Measurements from ENCODE around the gene SETSIP. TPM values are rescaled to one million over a fixed set of nuclear protein-coding genes. Genes with fewer than 3 reads are reported as not detected.

Gene SETSIP, protein sequence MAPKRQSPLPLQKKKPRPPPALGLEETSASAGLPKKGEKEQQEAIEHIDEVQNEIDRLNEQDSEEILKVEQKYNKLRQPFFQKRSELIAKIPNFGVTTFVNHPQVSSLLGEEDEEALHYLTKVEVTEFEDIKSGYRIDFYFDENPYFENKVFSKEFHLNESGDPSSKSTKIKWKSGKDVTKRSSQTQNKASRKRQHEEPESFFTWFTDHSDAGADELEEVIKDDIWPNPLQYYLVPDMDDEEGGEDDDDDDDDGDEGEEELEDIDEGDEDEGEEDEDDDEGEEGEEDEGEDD
- 0.52 TPM for total RNA-seq

DNA sequence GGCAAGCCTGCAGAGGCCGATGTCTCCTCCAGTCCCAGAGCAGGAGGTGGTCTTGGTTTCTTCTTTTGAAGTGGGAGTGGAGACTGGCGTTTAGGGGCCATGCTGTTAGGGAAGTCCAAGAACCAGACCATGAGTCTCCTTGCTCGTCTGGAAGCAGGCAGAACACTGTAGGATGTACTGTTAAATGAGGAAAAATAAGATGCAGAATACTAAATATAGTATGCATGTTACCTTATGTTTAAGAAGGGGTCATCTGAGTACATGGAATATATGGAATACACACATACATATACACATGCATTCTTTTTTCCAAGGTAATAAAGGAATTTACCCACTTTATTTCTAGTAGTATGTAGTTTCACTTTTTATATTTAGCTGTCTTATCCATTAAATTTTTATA lies at the start of gene SETSIP:
Gene SETSIP, minus strand, starts transcription at position 101 of the 400 bp plus-strand sequence. Its CDS starts 0 bp downstream, at position 101.
- H3K9me3 ChIP-seq (ENCODE audit: low read depth, low read length) = no peaks in the 10 kb centered on the region

DNA sequence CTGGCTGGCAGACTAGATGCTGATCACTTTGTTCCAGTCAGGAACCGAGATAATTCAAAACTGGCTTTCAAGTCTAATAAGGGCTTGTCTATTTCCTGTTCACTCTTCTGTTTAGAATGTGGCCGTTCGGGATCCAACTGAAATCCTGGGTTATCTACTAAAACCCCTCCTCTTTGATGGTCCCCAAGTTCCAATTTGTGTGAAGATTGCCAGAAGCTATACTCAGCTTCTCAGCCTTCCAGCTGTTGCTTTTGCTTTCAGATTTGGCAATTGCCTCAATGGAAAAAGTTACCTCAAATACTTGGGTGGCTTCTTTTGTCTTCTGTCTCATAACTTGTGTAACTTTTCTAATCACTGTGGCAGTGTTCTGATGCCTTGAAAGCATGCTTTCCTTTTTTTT lies 48.7 kb upstream of the SETSIP start:
- Histone ChIP-seq H3K4me1 (ENCODE audit: insufficient read depth, low read length) (no peaks in the 10 kb centered on the region), H3K27me3 (ENCODE audit: insufficient read depth, low read length) (no peaks in the 10 kb centered on the region), H3K9me3 (ENCODE audit: low read depth, low read length) (no peaks in the 10 kb centered on the region), H3K4me3 (ENCODE audit: low read length) (no peak overlapping the region)

More for the DNA sequence above, at the start of gene SETSIP:
- Histone ChIP-seq H3K4me3 (ENCODE audit: low read length) (no peak within 1 kb of the TSS), H3K27me3 (ENCODE audit: insufficient read depth, low read length) (no peaks in the 10 kb centered on the region), H3K4me1 (ENCODE audit: insufficient read depth, low read length) (peaks cover 6% of the 10 kb centered on the region)

DNA sequence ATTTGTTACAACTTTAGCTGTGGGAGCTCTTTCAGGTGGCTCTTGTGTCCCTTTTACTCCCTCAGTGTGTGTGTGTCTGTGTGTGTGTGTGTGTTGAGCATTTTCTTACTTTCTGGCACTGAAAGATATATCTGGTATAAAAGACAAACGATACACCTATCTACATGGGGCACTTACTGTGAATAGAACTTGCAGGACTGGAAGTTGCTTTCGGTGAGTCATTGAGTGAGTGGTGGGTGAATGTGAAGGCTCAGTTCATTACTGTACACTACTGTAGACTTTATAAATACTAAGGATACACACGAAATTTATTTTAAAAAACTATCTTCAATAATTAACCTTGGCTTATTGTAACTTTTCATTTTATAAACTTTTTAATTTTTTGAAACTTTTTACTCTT lies 43.6 kb upstream of the SETSIP start:
- Histone ChIP-seq H3K27me3 (ENCODE audit: insufficient read depth, low read length) (no peaks in the 10 kb centered on the region), H3K4me1 (ENCODE audit: insufficient read depth, low read length) (no peaks in the 10 kb centered on the region), H3K9me3 (ENCODE audit: low read depth, low read length) (no peaks in the 10 kb centered on the region), H3K4me3 (ENCODE audit: low read length) (no peak overlapping the region)

- H3K4me3 ChIP-seq (ENCODE audit: low read length) = no peak overlapping the region
- H3K27me3 ChIP-seq (ENCODE audit: insufficient read depth, low read length) = no peaks in the 10 kb centered on the region
- H3K4me1 ChIP-seq (ENCODE audit: insufficient read depth, low read length) = no peaks in the 10 kb centered on the region
- no peaks in the 10 kb centered on the region for H3K9me3 ChIP-seq (ENCODE audit: low read depth, low read length)
Measured at GRCh38 chr1:92117526-92117925, 42.3 kb upstream of the SETSIP start.

DNA sequence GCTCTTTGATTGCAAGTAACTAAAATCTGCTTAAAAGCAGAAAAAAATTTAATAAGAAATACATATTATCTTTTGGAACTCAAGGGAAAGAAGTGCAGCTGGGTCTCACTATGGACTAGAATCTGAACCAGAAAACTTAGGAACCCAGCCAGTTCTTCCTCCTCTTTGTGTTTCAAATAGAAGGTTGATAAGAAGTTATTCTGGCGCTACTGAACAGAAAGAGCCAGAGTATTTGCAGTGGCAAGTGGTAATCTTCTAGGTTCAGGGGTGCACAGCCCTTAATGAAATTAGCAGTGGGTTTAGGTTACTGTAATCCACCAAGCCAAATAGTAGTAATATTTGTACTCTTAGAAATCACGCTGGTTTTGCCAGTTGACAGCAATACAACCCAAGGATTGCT lies 33.4 kb upstream of the SETSIP start:
- H3K4me1 ChIP-seq (ENCODE audit: insufficient read depth, low read length) = no peaks in the 10 kb centered on the region
- no peaks in the 10 kb centered on the region for H3K9me3 ChIP-seq (ENCODE audit: low read depth, low read length)
- no peaks in the 10 kb centered on the region for H3K27me3 ChIP-seq (ENCODE audit: insufficient read depth, low read length)
- H3K4me3 ChIP-seq (ENCODE audit: low read length) = no peak overlapping the region

GRCh38 chr1:92105546-92106081 lies 30.4 kb upstream of the SETSIP start:
- H3K27me3 ChIP-seq (ENCODE audit: insufficient read depth, low read length) = no peaks in the 10 kb centered on the region
- H3K9me3 ChIP-seq (ENCODE audit: low read depth, low read length) = no peaks in the 10 kb centered on the region
- no peak overlapping the region for H3K4me3 ChIP-seq (ENCODE audit: low read length)
- H3K4me1 ChIP-seq (ENCODE audit: insufficient read depth, low read length) = no peaks in the 10 kb centered on the region

DNA sequence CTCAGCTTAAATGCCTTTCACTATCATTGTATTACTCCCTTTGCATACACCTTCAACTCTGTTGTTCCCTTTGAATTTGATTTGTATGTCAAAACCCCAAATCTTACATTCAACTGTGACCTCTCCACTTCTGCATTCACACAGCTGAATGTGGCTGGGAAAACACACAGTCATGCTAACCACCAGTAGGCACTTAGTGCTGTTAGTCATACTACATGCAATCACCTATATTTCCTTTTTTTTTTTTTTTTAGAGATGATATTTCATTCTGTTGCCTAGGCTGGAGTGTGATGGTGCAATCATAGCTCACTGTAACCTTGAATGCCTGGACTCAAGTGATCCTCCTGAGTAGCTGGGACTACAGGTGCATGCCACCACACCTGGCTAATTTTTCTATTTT lies 21.1 kb upstream of the SETSIP start:
- Histone ChIP-seq H3K4me3 (ENCODE audit: low read length) (no peak overlapping the region), H3K4me1 (ENCODE audit: insufficient read depth, low read length) (peaks cover 21% of the 10 kb centered on the region), H3K9me3 (ENCODE audit: low read depth, low read length) (no peaks in the 10 kb centered on the region), H3K27me3 (ENCODE audit: insufficient read depth, low read length) (no peaks in the 10 kb centered on the region)

DNA sequence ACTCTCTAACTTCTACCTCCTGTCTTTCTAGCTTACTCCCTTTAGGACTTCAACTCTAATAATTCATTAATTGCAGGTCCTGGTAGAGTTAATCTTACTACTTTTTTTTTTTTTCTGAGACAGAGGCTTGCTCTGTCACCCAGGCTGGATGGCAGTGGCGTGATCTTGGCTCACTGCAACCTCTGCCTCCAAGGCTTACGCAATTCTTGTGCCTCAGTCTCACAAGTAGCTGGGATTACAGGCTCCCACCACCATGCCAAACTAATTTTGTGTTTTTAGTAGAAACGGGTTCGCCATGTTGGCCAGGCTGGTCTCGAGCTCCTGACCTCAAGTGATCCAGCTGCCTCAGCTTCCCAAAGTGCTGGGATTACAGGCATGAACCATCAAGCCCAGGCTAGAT lies 20.7 kb upstream of the SETSIP start:
- Histone ChIP-seq H3K9me3 (ENCODE audit: low read depth, low read length) (no peaks in the 10 kb centered on the region), H3K27me3 (ENCODE audit: insufficient read depth, low read length) (no peaks in the 10 kb centered on the region), H3K4me1 (ENCODE audit: insufficient read depth, low read length) (peaks cover 21% of the 10 kb centered on the region), H3K4me3 (ENCODE audit: low read length) (no peak overlapping the region)

DNA sequence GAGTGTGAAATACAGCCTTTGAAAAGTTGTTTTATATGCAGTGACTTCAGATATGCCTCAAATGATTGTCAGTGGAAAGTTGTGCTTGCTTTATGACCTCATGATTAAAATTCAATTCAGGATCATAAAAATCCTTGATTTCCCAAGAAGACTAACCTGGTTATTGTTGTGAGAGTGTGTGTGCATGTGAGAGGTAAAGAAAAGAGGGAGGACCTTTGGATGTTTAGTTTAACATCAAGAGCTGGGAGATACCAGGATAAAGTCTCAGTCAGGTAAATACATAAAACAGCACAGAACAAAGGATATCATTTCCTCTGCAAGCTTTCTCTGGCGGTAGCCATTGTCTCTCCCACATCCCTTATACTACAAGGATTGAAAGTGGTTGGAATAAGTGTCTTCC lies 19.4 kb upstream of the SETSIP start:
- H3K4me1 ChIP-seq (ENCODE audit: insufficient read depth, low read length) = peaks cover 21% of the 10 kb centered on the region
- H3K4me3 ChIP-seq (ENCODE audit: low read length) = no peak overlapping the region

DNA sequence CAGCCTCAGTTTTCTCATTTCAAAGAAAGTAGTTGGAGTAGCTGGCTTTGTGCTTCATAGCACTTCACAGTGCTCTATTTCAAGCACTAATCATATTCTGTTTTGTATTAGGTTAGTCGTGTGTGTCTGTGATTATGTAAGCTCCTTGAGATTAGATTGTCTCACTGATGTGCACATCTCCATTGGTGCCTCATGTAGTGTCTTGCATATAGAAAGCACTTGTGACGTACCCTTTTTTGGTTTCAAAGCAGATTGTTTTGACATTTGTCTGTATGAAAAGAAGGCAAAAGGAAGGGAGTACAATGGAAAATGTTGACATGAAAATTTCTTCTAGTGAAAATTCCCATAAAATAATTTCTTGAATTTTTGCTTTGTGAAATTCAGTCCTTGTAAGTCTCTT lies 18.9 kb upstream of the SETSIP start:
- no peaks in the 10 kb centered on the region for H3K9me3 ChIP-seq (ENCODE audit: low read depth, low read length)
- H3K27me3 ChIP-seq (ENCODE audit: insufficient read depth, low read length) = no peaks in the 10 kb centered on the region
- H3K4me3 ChIP-seq (ENCODE audit: low read length) = no peak overlapping the region
- H3K4me1 ChIP-seq (ENCODE audit: insufficient read depth, low read length) = peaks cover 21% of the 10 kb centered on the region

More for the DNA sequence above, 19.4 kb upstream of the SETSIP start:
- H3K27me3 ChIP-seq (ENCODE audit: insufficient read depth, low read length) = no peaks in the 10 kb centered on the region
- H3K9me3 ChIP-seq (ENCODE audit: low read depth, low read length) = no peaks in the 10 kb centered on the region

DNA sequence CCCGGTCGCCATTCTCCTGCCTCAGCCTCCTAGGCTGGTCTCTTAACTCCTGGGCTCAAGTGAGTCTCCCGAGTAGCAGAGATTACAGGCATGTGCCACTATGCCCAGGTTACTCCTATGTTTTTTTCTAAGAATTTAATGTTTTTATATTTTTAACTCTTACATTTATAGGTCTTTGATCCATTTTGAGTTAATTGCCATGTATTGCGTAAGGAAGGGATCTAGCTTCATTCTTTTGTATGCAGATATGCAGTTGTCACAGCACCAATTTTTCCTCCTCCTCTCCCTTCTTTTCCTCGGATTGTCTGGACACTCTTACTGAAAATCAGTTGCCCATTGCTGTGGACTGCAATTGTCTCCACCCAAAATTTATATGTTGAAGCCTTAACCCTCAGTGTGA lies 16.4 kb upstream of the SETSIP start:
- Histone ChIP-seq H3K4me3 (ENCODE audit: low read length) (no peak overlapping the region), H3K9me3 (ENCODE audit: low read depth, low read length) (no peaks in the 10 kb centered on the region), H3K4me1 (ENCODE audit: insufficient read depth, low read length) (peaks cover 16% of the 10 kb centered on the region)

GRCh38 chr1:92087542-92087941 lies 12.3 kb upstream of the SETSIP start:
- Histone ChIP-seq H3K4me3 (ENCODE audit: low read length) (no peak overlapping the region), H3K4me1 (ENCODE audit: insufficient read depth, low read length) (no peaks in the 10 kb centered on the region), H3K27me3 (ENCODE audit: insufficient read depth, low read length) (no peaks in the 10 kb centered on the region), H3K9me3 (ENCODE audit: low read depth, low read length) (peaks cover 4% of the 10 kb centered on the region)

More for the DNA sequence above, 16.4 kb upstream of the SETSIP start:
- H3K27me3 ChIP-seq (ENCODE audit: insufficient read depth, low read length) = no peaks in the 10 kb centered on the region

DNA sequence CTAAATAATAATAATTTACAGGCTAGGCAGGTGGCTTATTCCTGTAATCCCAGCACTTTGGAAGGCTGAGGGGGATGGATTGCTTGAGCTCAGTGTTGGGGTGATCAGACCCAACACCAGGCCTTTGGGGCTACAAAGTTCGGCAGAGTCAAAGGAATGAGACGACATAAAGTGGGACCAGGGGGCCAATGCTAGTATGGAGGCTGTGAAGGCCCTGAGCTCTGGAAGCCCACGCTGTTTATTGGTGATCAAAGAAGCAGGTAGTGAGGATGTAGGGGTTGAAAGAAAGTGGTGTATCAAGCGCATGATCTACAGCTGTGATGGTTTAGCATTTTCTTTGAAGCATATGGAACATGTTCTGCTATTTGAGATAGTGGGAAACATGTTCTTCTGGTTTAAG lies 10.5 kb upstream of the SETSIP start:
- peaks cover 4% of the 10 kb centered on the region for H3K9me3 ChIP-seq (ENCODE audit: low read depth, low read length)
- H3K4me1 ChIP-seq (ENCODE audit: insufficient read depth, low read length) = peaks cover 8% of the 10 kb centered on the region
- no peak overlapping the region for H3K4me3 ChIP-seq (ENCODE audit: low read length)
- no peaks in the 10 kb centered on the region for H3K27me3 ChIP-seq (ENCODE audit: insufficient read depth, low read length)

- H3K4me1 ChIP-seq (ENCODE audit: insufficient read depth, low read length) = peaks cover 14% of the 10 kb centered on the region
- no peak overlapping the region for H3K4me3 ChIP-seq (ENCODE audit: low read length)
- H3K27me3 ChIP-seq (ENCODE audit: insufficient read depth, low read length) = no peaks in the 10 kb centered on the region
- peaks cover 4% of the 10 kb centered on the region for H3K9me3 ChIP-seq (ENCODE audit: low read depth, low read length)
Measured at GRCh38 chr1:92084651-92085050, 9.4 kb upstream of the SETSIP start.

GRCh38 chr1:92081031-92081430 lies 5.8 kb upstream of the SETSIP start:
- peak overlapping the region; percentile 55 for H3K4me3 ChIP-seq (ENCODE audit: low read length)
- no peaks in the 10 kb centered on the region for H3K27me3 ChIP-seq (ENCODE audit: insufficient read depth, low read length)
- H3K4me1 ChIP-seq (ENCODE audit: insufficient read depth, low read length) = peaks cover 15% of the 10 kb centered on the region
- H3K9me3 ChIP-seq (ENCODE audit: low read depth, low read length) = peaks cover 3% of the 10 kb centered on the region
